Activated CD8-positive, alpha-beta T cell treated with anti-CD3 and anti-CD28 coated beads for 36 hours (primary cell): ENCODE data around the gene KBTBD12. TPM values are rescaled to one million over a fixed set of nuclear protein-coding genes. Genes with fewer than 3 reads are reported as not detected.

ENCODE experiments used
- ATAC-seq: fragments of 200-7000 bp; cut with Tn5 transposase; one replicate; pipeline ENCODE4 v1.10.0; 2021; ENCODE audit warnings: mild to moderate bottlenecking, moderate library complexity
- CTCF ChIA-PET: fragments of 350-600 bp; sonication (Branson Sonifier 250); formaldehyde crosslinking; loops from one replicate; lab custom pipeline; 2021; ENCODE audit warnings: antibody characterized with exemption; lab: Charles Lee
- POLR2A ChIA-PET: fragments of 350-600 bp; sonication (Branson Sonifier 250); formaldehyde crosslinking; loops from one replicate; lab custom pipeline; 2021; ENCODE audit warnings: antibody characterized with exemption; lab: Charles Lee
- DNase-seq: peaks from one replicate; pipeline ENCODE4 v3.0.0-alpha.2; 2020
- H3K27ac Mint-ChIP-seq: one replicate; pipeline ENCODE4 v1.8.0; 2021; ENCODE audit warnings: mild to moderate bottlenecking, mixed read lengths
- H3K27me3 Mint-ChIP-seq: one replicate; pipeline ENCODE4 v1.8.0; 2021; ENCODE audit warnings: mixed read lengths
- H3K36me3 Mint-ChIP-seq: one replicate; pipeline ENCODE4 v1.8.0; 2021; ENCODE audit warnings: low read depth, mixed read lengths
- H3K4me1 Mint-ChIP-seq: one replicate; pipeline ENCODE4 v1.8.0; 2021; ENCODE audit warnings: low read depth, mixed read lengths
- H3K4me3 Mint-ChIP-seq: one replicate; pipeline ENCODE4 v1.8.0; 2021; ENCODE audit warnings: mild to moderate bottlenecking, moderate library complexity, mixed read lengths
- H3K9me3 Mint-ChIP-seq: one replicate; pipeline ENCODE4 v1.8.0; 2021; ENCODE audit warnings: mixed read lengths
- CTCF ChIP-seq: fragments of 200-600 bp; IDR thresholded peaks from one replicate; pipeline ENCODE4 v1.8.0; 2022; ENCODE audit warnings: antibody characterized with exemption, mild to moderate bottlenecking
- intact Hi-C: fragments of 100-400 bp; cut with micrococcal nuclease; formaldehyde crosslinking; loops from one replicate; pipeline ENCODE4 v1.10.0; 2022
- total RNA-seq, 2 experiments: library from RNA; stranded (reverse); gene quantifications; one replicate each; pipeline ENCODE4 v1.2.3, GENCODE V29; 2021

The KBTBD12 gene
- total RNA-seq, 2 experiments from 2014 or later: not detected

GRCh38 chr3:128016502-128016901 is 101.5 kb downstream of the KBTBD12 start:
- DNase-seq: no peak
- Mint-ChIP-seq H3K9me3 (peaks cover 2% of the 10 kb centered on the region), H3K4me3 (no peak overlapping the region), H3K27ac (no peak overlapping the region), H3K36me3 (no peaks in the 10 kb centered on the region), H3K4me1 (peaks cover 1% of the 10 kb centered on the region), H3K27me3 (peaks cover 3% of the 10 kb centered on the region)
- ATAC-seq: no peak
- POLR2A ChIA-PET: no interaction called here
- CTCF ChIA-PET: no interaction called here
- no peak for TF ChIP-seq CTCF
- intact Hi-C loops: no loop called here

GRCh38 chr3:128021768-128022372 is 106.8 kb downstream of the KBTBD12 start:
- no peak for DNase-seq
- ATAC-seq: no peak
- H3K27ac Mint-ChIP-seq: no peak overlapping the region
- CTCF ChIA-PET: no interaction called here
- POLR2A ChIA-PET: no interaction called here
- TF ChIP-seq CTCF: no peak
- peaks cover 2% of the 10 kb centered on the region for H3K27me3 Mint-ChIP-seq
- H3K4me3 Mint-ChIP-seq: no peak overlapping the region
- H3K4me1 Mint-ChIP-seq: no peaks in the 10 kb centered on the region
- no peaks in the 10 kb centered on the region for H3K36me3 Mint-ChIP-seq
- no peaks in the 10 kb centered on the region for H3K9me3 Mint-ChIP-seq
- intact Hi-C loops: no loop called here

GRCh38 chr3:128033102-128033501 is 118.1 kb downstream of the KBTBD12 start:
- Mint-ChIP-seq H3K36me3 (no peaks in the 10 kb centered on the region), H3K4me3 (no peak overlapping the region), H3K9me3 (no peaks in the 10 kb centered on the region), H3K27me3 (peaks cover 4% of the 10 kb centered on the region), H3K4me1 (no peaks in the 10 kb centered on the region), H3K27ac (no peak overlapping the region)
- DNase-seq (no peak), ATAC-seq (no peak)
- CTCF ChIA-PET: interaction anchor here (1.2 kb wide), 2 partner anchors 9 to 35 kb away, joined by 3 to 4 read pairs; no protein-coding TSS in a partner anchor
- POLR2A ChIA-PET: interaction anchor here (0.7 to 1.0 kb wide), 2 partner anchors 8 to 348 kb away, joined by 3 to 4 read pairs; no protein-coding TSS in a partner anchor
- intact Hi-C loops: no loop called here
- no peak for TF ChIP-seq CTCF

- Mint-ChIP-seq H3K4me1 (no peaks in the 10 kb centered on the region), H3K27ac (no peak overlapping the region), H3K9me3 (no peaks in the 10 kb centered on the region), H3K36me3 (no peaks in the 10 kb centered on the region), H3K27me3 (peaks cover 4% of the 10 kb centered on the region), H3K4me3 (no peak overlapping the region)
- no peak for DNase-seq
- TF ChIP-seq CTCF: no peak
- CTCF ChIA-PET: interaction anchor here (1.3 kb wide), 1 partner anchor 12 kb away, joined by 3 read pairs; no protein-coding TSS in a partner anchor
- ATAC-seq: no peak
- intact Hi-C loops: no loop called here
- POLR2A ChIA-PET: no interaction called here
Observed at GRCh38 chr3:128036119-128036518, 121.1 kb downstream of the KBTBD12 start.

Other genes with a start within 250 kb of the KBTBD12 start
- 10 to 100 TPM in 1 of 2 experiments, 1 to 10 TPM in 1; 9.7 to 10.6 TPM for gene ABTB1, start 242.3 kb upstream of the KBTBD12 start, total RNA-seq
- gene MGLL, start 92.7 kb upstream of the KBTBD12 start, total RNA-seq: 1 to 10 TPM; 1.1 to 3.1 TPM
- gene SEC61A1, start 137.2 kb downstream of the KBTBD12 start, total RNA-seq: 100 to 1,000 TPM; 107 to 116 TPM
- 10 to 100 TPM; 99.0 to 99.5 TPM for gene RUVBL1, start 208.6 kb downstream of the KBTBD12 start, total RNA-seq
- gene EEFSEC, start 238.2 kb downstream of the KBTBD12 start, total RNA-seq: 10 to 100 TPM; 19.2 to 19.6 TPM